H1 (cell line): ENCODE data around the gene SGK1. TPM values are rescaled to one million over a fixed set of nuclear protein-coding genes. Genes with fewer than 3 reads are reported as not detected.

Source experiments
- CTCF ChIA-PET: fragments of 300-600 bp; sonication (Branson Sonifier 250); formaldehyde crosslinking; loops from one replicate; lab custom pipeline; 2021; ENCODE audit not compliant: partially characterized antibody; lab: Charles Lee
- POLR2A ChIA-PET: fragments of 300-600 bp; sonication (Branson Sonifier 250); formaldehyde crosslinking; loops from one replicate; lab custom pipeline; 2021; ENCODE audit warnings: inconsistent platforms; ENCODE audit not compliant: partially characterized antibody; lab: Charles Lee
- DNase-seq, 2 experiments: peaks; one replicate each; pipeline versions ENCODE4 v3.0.0 to v3.0.0-alpha.2; 2010 to 2022; ENCODE audit warnings: low spot score in 2 of 2, low read depth in 1 of 2, mixed read lengths in 1 of 2
- FAIRE-seq: peaks from 2 replicates; lab custom pipeline; 2011; peaks lifted over from hg19 to GRCh38; lab: Jason Lieb, UNC
- H2AFZ ChIP-seq: 2 replicates; pipeline ENCODE4 v1.8.1; 2012; ENCODE audit warnings: low read length, inconsistent platforms
- H2AK5ac ChIP-seq: 2 replicates; pipeline ENCODE4 v1.6.1; 2013; ENCODE audit warnings: low read depth, low read length
- H2BK120ac ChIP-seq: replicated peaks from 2 replicates; pipeline ENCODE3; 2013; ENCODE audit warnings: low read depth, low read length, inconsistent platforms
- H2BK12ac ChIP-seq: 2 replicates; pipeline ENCODE4 v1.6.1; 2013; ENCODE audit warnings: low read depth, low read length
- H2BK15ac ChIP-seq: 2 replicates; pipeline ENCODE4 v1.6.1; 2013; ENCODE audit warnings: low read length
- H2BK20ac ChIP-seq: 2 replicates; pipeline ENCODE4 v1.6.1; 2013; ENCODE audit warnings: low read length
- H2BK5ac ChIP-seq: 2 replicates; pipeline ENCODE4 v1.6.1; 2013; ENCODE audit warnings: low read depth, low read length
- H3K14ac ChIP-seq: 2 replicates; pipeline ENCODE4 v1.6.1; 2013; ENCODE audit warnings: inconsistent platforms; ENCODE audit not compliant: insufficient read length
- H3K18ac ChIP-seq: 2 replicates; pipeline ENCODE4 v1.6.1; 2013; ENCODE audit warnings: low read length; ENCODE audit errors: extremely low read depth
- H3K23ac ChIP-seq: 2 replicates; pipeline ENCODE4 v1.6.1; 2013; ENCODE audit warnings: inconsistent platforms; ENCODE audit not compliant: insufficient read length
- H3K23me2 ChIP-seq: 2 replicates; pipeline ENCODE4 v1.6.1; 2013; ENCODE audit warnings: low read depth, low read length
- H3K27ac ChIP-seq: 2 replicates; pipeline ENCODE4 v1.6.1; 2011; ENCODE audit warnings: low read depth, low read length, inconsistent platforms
- H3K27me3 ChIP-seq, 4 experiments: replicated peaks in 1 of 4; 1 replicate in 1 of 4; 2 replicates in 3 of 4; pipeline versions ENCODE4 v1.6.1 to v1.8.1; 2011 to 2013; ENCODE audit warnings: low read length in 3 of 4, mild to moderate bottlenecking in 3 of 4, inconsistent platforms in 2 of 4, mixed read lengths in 2 of 4, moderate library complexity in 1 of 4; ENCODE audit not compliant: control insufficient read depth in 3 of 4, insufficient read depth in 3 of 4; ENCODE audit errors: extremely low read depth in 1 of 4
- H3K36me3 ChIP-seq, 4 experiments: 2 replicates each; pipeline versions ENCODE4 v1.6.1 to v1.8.1; 2011 to 2013; ENCODE audit warnings: mild to moderate bottlenecking in 4 of 4, low read length in 3 of 4, moderate library complexity in 2 of 4, control low read depth in 1 of 4, inconsistent platforms in 1 of 4; ENCODE audit not compliant: insufficient read depth in 4 of 4, control insufficient read depth in 2 of 4
- H3K4ac ChIP-seq: replicated peaks from 2 replicates; pipeline ENCODE3; 2013; ENCODE audit warnings: low read length, low read depth, mixed read lengths, inconsistent platforms; ENCODE audit not compliant: insufficient read length
- H3K4me1 ChIP-seq, 4 experiments: replicated peaks in 1 of 4; 1 replicate in 1 of 4; 2 replicates in 3 of 4; pipeline versions ENCODE4 v1.6.1 to v1.8.1; 2011 to 2013; ENCODE audit warnings: low read length in 3 of 4, inconsistent platforms in 2 of 4, mixed read lengths in 1 of 4; ENCODE audit not compliant: insufficient read depth in 4 of 4, control insufficient read depth in 3 of 4
- H3K4me2 ChIP-seq, 2 experiments: 2 replicates each; pipeline versions ENCODE4 v1.6.1 to v1.8.1; 2011 to 2013; ENCODE audit warnings: low read depth in 2 of 2, low read length in 2 of 2, control low read depth in 1 of 2, inconsistent platforms in 1 of 2, mild to moderate bottlenecking in 1 of 2; ENCODE audit not compliant: insufficient read depth in 1 of 2
- H3K4me3 ChIP-seq, 4 experiments: fragments of 200-600, 300-600 bp in 1 of 4; sonication (generic), shearing (Covaris generic), sonication (Bioruptor Twin) in 1 of 4; 2 replicates each; pipeline versions ENCODE4 v1.5.1 to v1.8.1; 2011 to 2016; ENCODE audit warnings: low read length in 4 of 4, low read depth in 3 of 4, control low read depth in 2 of 4, inconsistent platforms in 2 of 4, mild to moderate bottlenecking in 2 of 4, mixed read lengths in 1 of 4, moderate library complexity in 1 of 4; ENCODE audit not compliant: insufficient read depth in 2 of 4; ENCODE audit errors: extremely low read depth in 1 of 4
- H3K56ac ChIP-seq: replicated peaks from 2 replicates; pipeline ENCODE3; 2013; ENCODE audit warnings: low read depth, mild to moderate bottlenecking, mixed read lengths, low read length, inconsistent platforms; ENCODE audit not compliant: insufficient read length
- H3K79me1 ChIP-seq: 2 replicates; pipeline ENCODE4 v1.6.1; 2013; ENCODE audit warnings: low read depth, low read length, control low read depth
- H3K79me2 ChIP-seq, 2 experiments: 2 replicates each; pipeline versions ENCODE4 v1.6.1 to v1.8.1; 2012 to 2013; ENCODE audit warnings: low read length in 2 of 2, mild to moderate bottlenecking in 2 of 2, inconsistent platforms in 1 of 2; ENCODE audit not compliant: insufficient read depth in 2 of 2, control insufficient read depth in 1 of 2
- H3K9ac ChIP-seq, 4 experiments: replicated peaks in 1 of 4; 1 replicate in 1 of 4; 2 replicates in 3 of 4; pipeline versions ENCODE4 v1.6.1 to v1.8.1; 2011 to 2013; ENCODE audit warnings: low read depth in 3 of 4, low read length in 3 of 4, control low read depth in 2 of 4, mild to moderate bottlenecking in 2 of 4, moderate library complexity in 2 of 4, inconsistent platforms in 1 of 4; ENCODE audit errors: extremely low read depth in 1 of 4
- H3K9me3 ChIP-seq, 2 experiments: 2 replicates each; pipeline versions ENCODE4 v1.6.1 to v1.8.1; 2012 to 2013; ENCODE audit warnings: mild to moderate bottlenecking in 2 of 2, moderate library complexity in 2 of 2, control low read depth in 1 of 2, inconsistent platforms in 1 of 2, low read depth in 1 of 2, low read length in 1 of 2, mixed read lengths in 1 of 2; ENCODE audit not compliant: insufficient read depth in 2 of 2
- H4K20me1 ChIP-seq, 2 experiments: replicated peaks in 1 of 2; 2 replicates each; pipeline versions ENCODE3 to v1.8.1; 2011 to 2013; ENCODE audit warnings: inconsistent platforms in 2 of 2, low read length in 2 of 2, mild to moderate bottlenecking in 1 of 2; ENCODE audit not compliant: insufficient read depth in 2 of 2, control insufficient read depth in 1 of 2
- H4K5ac ChIP-seq: 2 replicates; pipeline ENCODE4 v1.6.1; 2013; ENCODE audit warnings: low read length, low read depth, mixed read lengths, inconsistent platforms; ENCODE audit not compliant: insufficient read length
- H4K8ac ChIP-seq: 2 replicates; pipeline ENCODE4 v1.8.0; 2013; ENCODE audit warnings: mild to moderate bottlenecking, moderate library complexity, low read length, inconsistent platforms; ENCODE audit not compliant: insufficient read depth; ENCODE audit errors: extremely low read depth
- H4K91ac ChIP-seq: replicated peaks from 2 replicates; pipeline ENCODE3; 2013; ENCODE audit warnings: low read length, mixed read lengths, inconsistent platforms; ENCODE audit not compliant: insufficient read length
- BACH1 ChIP-seq: IDR thresholded peaks from 2 replicates; pipeline ENCODE4 v1.6.1; 2012; ENCODE audit warnings: low read length, improper control_type of control experiment
- PHF8 ChIP-seq: fragments of 200-600 bp; sonication (generic); conservative IDR thresholded peaks from 2 replicates; pipeline ENCODE4 v1.7.1; 2012; ENCODE audit warnings: low read depth, mild to moderate bottlenecking, inconsistent platforms, low read length, moderate library complexity
- RAD21 ChIP-seq, 2 experiments: IDR thresholded peaks in 1 of 2; conservative IDR thresholded peaks in 1 of 2; 2 replicates each; pipeline ENCODE4 v1.6.1; 2011; ENCODE audit warnings: low read depth in 2 of 2, low read length in 2 of 2, improper control_type of control experiment in 1 of 2, inconsistent platforms in 1 of 2, mild to moderate bottlenecking in 1 of 2, moderate library complexity in 1 of 2
- SIN3A ChIP-seq, 2 experiments: IDR thresholded peaks in 1 of 2; conservative IDR thresholded peaks in 1 of 2; 2 replicates each; pipeline ENCODE4 v1.6.1; 2011 to 2012; ENCODE audit warnings: low read length in 2 of 2, improper control_type of control experiment in 1 of 2, low read depth in 1 of 2, mild to moderate bottlenecking in 1 of 2
- WGBS, 2 experiments: shearing (Covaris generic) in 1 of 2; methylation state at CpG; one replicate each; pipeline versions ENCODE4 v1.1.6 to v1.1.7; 2013 to 2015; ENCODE audit warnings: low lambda C conversion rate in 2 of 2, mixed read lengths in 2 of 2, inconsistent platforms in 1 of 2, low coverage in 1 of 2, missing lambda C conversion rate in 1 of 2; ENCODE audit not compliant: insufficient replicate concordance in 2 of 2, insufficient coverage in 1 of 2, insufficient read length in 1 of 2; ENCODE audit errors: extremely low coverage in 1 of 2, missing lambda C conversion rate in 1 of 2; 5-methylcytosine and 5-hydroxymethylcytosine counted together
- polyA plus RNA-seq, 7 experiments: library from polyadenylated mRNA; depleted of rRNA in 3 of 7; stranded (reverse) in 5 of 7; unstranded in 2 of 7; fragments of >200 nt in 5 of 7; fragments of 200-250 nt in 2 of 7; gene quantifications; 1 replicate in 5 of 7; 2 replicates in 1 of 7; 4 replicates in 1 of 7; pipeline versions ENCODE4 v1.2.1 to v1.2.3, GENCODE V29; 2011 to 2013; ENCODE audit warnings: missing spikeins in 2 of 7, mixed read lengths in 2 of 7
- total RNA-seq: library from RNA; stranded (reverse); fragmentation: NEBNext Ultra II Directional; extraction: Animal tissue kit (Norgen Biotek cat#: 25700); gene quantifications from 2 replicates; pipeline ENCODE4 v1.2.1, GENCODE V29; 2021

SGK1 gene
- total and polyA plus RNA-seq, 2 of the 8 experiments (the other 6 are each of a cell fraction or from before 2014, with no cell fraction given), result 14.5 to 18.4 TPM

DNA sequence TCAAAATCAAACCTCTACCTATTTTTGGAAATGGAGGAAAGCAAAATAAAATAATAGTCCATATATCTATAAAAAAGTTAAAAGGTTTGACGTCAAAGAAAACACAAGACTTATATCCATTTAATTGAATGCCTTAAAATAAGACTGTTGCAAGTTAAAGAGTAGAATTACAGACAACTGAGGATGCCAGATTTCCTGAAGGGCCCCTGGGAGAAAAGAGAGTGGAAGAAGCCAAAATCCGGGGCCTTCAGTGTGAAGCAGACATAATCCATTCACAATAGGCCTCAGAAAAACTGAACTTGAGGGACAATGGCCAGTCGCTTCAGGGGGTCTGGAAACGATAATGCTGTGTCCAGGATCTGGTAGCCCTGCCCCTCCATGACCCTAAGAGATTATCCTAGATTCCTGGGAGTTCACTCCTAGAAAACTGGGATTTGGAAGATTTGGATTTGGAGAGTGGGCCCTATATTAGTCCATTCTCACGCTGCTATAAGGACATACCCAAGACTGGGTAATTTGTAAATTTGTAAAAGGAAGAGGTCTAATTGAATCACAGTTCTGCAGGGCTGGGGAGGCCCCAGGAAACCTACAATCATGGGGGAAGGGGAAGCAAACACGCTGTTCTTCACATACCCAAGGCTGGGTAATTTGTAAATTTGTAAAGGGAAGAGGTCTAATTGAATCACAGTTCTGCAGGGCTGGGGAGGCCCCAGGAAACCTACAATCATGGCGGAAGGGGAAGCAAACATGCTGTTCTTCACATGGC lies 171.5 kb downstream of the SGK1 start:
- Histone ChIP-seq H4K20me1 (no peaks in the 10 kb centered on the region), H4K91ac (no peak overlapping the region), H2BK20ac (no peak overlapping the region), H2BK12ac (no peak overlapping the region), H3K4me2 (no peak overlapping the region), H3K23ac (no peak overlapping the region), H3K9ac (no peak overlapping the region), H2BK5ac (no peak overlapping the region), H2BK120ac (no peak overlapping the region), H4K5ac (no peak overlapping the region), H3K4me3 (no peak overlapping the region), H3K23me2 (no peaks in the 10 kb centered on the region), H4K8ac (no peak overlapping the region), H3K36me3 (no peaks in the 10 kb centered on the region), H2AK5ac (no peak overlapping the region), H3K56ac (no peak overlapping the region), H3K79me1 (no peaks in the 10 kb centered on the region), H3K14ac (no peak overlapping the region), H2BK15ac (no peak overlapping the region), H3K18ac (no peak overlapping the region), H3K27ac (no peak overlapping the region), H3K9me3 (no peaks in the 10 kb centered on the region), H3K4me1 (peaks cover 0 to 3% (median 0%) of the 10 kb centered on the region in 4 experiments; a peak in 1 of 7 replicates), H3K27me3 (no peaks in the 10 kb centered on the region), H3K79me2 (no peaks in the 10 kb centered on the region), H3K4ac (no peak overlapping the region), H2AFZ (0 out of 2 replicates have a peak overlapping the region, but pooled peaks have one; percentile 50)
- ChIA-PET CTCF (interaction anchor here (1.3 to 3.4 kb wide), 4 partner anchors 10 to 25 kb away, joined by 4 to 18 read pairs (median 8); no protein-coding TSS in a partner anchor), POLR2A (no interaction called here)
- TF ChIP-seq PHF8, result no peak
- TF ChIP-seq BACH1, result no peak
- TF ChIP-seq SIN3A (conservative IDR thresholded peaks at IDR 0.05 in 1 of 2, IDR thresholded peaks at IDR 0.05 in 1 of 2; ENCODE audit: low read depth in 1 of 2, low read length in 2 of 2), result no peak
- TF ChIP-seq RAD21 (IDR thresholded peaks at IDR 0.05 in 1 of 2, conservative IDR thresholded peaks at IDR 0.05 in 1 of 2; ENCODE audit: low read depth in 2 of 2, low read length in 2 of 2), result no peak
- DNase-seq, result no peak
- WGBS, 2 experiments, result 73% methylated on average over 7 of the region's 7 CpGs; no CpG with 5 or more reads in 1 of the 2 experiments
- FAIRE-seq, result no peak
